Uterus (tissue), 4 donors: ENCODE data around the gene GALNT2. TPM values are rescaled to one million over a fixed set of nuclear protein-coding genes. Genes with fewer than 3 reads are reported as not detected.

Experiments used
- DNase-seq, 2 donors: peaks; one replicate each; pipeline ENCODE4 v3.0.0-alpha.2; 2019 to 2020
- H3K27ac ChIP-seq, 2 donors: fragments of 200-600 bp; sonication (generic); 1 replicate in 1 of 2; 2 replicates in 1 of 2; pipeline ENCODE4 v1.5.1; 2016 to 2018
- H3K27me3 ChIP-seq, 2 donors: fragments of 200-600 bp; sonication (generic); one replicate each; pipeline ENCODE4 v1.5.1; 2018 to 2019; ENCODE audit warnings: control low read depth in 1 of 2
- H3K36me3 ChIP-seq, 2 donors: fragments of 200-600 bp; sonication (generic); one replicate each; pipeline ENCODE4 v1.5.1; 2019; ENCODE audit warnings: control low read depth in 1 of 2
- H3K4me1 ChIP-seq, 2 donors: fragments of 200-600 bp; sonication (generic); one replicate each; pipeline ENCODE4 v1.5.1; 2018 to 2019; ENCODE audit warnings: control low read depth in 1 of 2
- H3K4me3 ChIP-seq, 2 donors: fragments of 200-600 bp; sonication (generic); 1 replicate in 1 of 2; 2 replicates in 1 of 2; pipeline ENCODE4 v1.5.1; 2018 to 2019; ENCODE audit warnings: mild to moderate bottlenecking in 1 of 2
- H3K9me3 ChIP-seq, 2 donors: fragments of 200-600 bp; sonication (generic); one replicate each; pipeline ENCODE4 v1.5.1; 2019; ENCODE audit warnings: control low read depth in 1 of 2
- POLR2A ChIP-seq, 2 donors: fragments of 450-650 bp; IDR thresholded peaks; one replicate each; pipeline ENCODE4 v1.6.1; 2016; ENCODE audit warnings: antibody characterized with exemption in 2 of 2, mild to moderate bottlenecking in 1 of 2, moderate library complexity in 1 of 2
- intact Hi-C: fragments of 100-400 bp; cut with DNase I; formaldehyde crosslinking; loops from one replicate; pipeline ENCODE4 v1.15.1; 2023; ENCODE audit warnings: low total_unique reads
- total RNA-seq, 4 donors: library from RNA; depleted of rRNA in 3 of 4; stranded (reverse); fragments of >200 nt in 3 of 4; gene quantifications; one replicate each; pipeline versions ENCODE4 v1.1.0 to v1.2.4, GENCODE V29; 2014 to 2023
- TF ChIP-seq, protein P1 (sequence below), 4 experiments: fragments of 200-600 bp in 2 of 4; fragments of 450-650 bp in 2 of 4; sonication (generic) in 2 of 4; IDR thresholded peaks; one replicate each; pipeline ENCODE4 v1.5.1; 2016 to 2019; ENCODE audit warnings: antibody characterized with exemption in 4 of 4, mild to moderate bottlenecking in 2 of 4, moderate library complexity in 1 of 4
- donor health status: DM: yes; HTN: yes; CAD: no.

Gene GALNT2
- total RNA-seq, 4 donors from 2014 or later = 13.6 to 51.6 (median 39.6) TPM

DNA sequence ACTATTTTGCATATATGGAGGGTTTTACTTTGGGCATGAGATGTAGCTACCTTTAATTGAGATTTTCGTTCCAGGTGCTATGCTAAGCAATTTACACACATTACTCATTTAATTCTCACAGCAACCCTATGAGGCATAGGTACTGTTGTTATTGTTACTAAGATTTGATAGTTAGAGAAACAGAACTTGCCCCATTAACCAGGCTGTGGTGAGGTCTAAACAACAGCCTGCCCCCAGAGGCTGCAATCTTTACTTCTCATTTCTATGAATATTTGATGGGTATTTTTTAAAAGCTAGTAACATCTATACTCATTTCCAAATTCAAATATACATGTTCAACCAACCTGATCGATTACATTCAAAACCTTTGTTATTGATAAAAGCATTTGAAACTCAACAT is 155.6 kb downstream of the GALNT2 start:
- H3K36me3 ChIP-seq = no peaks in the 10 kb centered on the region
- H3K27ac ChIP-seq = peak overlapping the region; percentile 39 to 73
- no peaks in the 10 kb centered on the region for H3K27me3 ChIP-seq
- TF ChIP-seq, protein P1, sequence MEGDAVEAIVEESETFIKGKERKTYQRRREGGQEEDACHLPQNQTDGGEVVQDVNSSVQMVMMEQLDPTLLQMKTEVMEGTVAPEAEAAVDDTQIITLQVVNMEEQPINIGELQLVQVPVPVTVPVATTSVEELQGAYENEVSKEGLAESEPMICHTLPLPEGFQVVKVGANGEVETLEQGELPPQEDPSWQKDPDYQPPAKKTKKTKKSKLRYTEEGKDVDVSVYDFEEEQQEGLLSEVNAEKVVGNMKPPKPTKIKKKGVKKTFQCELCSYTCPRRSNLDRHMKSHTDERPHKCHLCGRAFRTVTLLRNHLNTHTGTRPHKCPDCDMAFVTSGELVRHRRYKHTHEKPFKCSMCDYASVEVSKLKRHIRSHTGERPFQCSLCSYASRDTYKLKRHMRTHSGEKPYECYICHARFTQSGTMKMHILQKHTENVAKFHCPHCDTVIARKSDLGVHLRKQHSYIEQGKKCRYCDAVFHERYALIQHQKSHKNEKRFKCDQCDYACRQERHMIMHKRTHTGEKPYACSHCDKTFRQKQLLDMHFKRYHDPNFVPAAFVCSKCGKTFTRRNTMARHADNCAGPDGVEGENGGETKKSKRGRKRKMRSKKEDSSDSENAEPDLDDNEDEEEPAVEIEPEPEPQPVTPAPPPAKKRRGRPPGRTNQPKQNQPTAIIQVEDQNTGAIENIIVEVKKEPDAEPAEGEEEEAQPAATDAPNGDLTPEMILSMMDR (IDR thresholded peaks at IDR 0.05) = no peak
- TF ChIP-seq POLR2A (IDR thresholded peaks at IDR 0.05) = no peak
- no peaks in the 10 kb centered on the region for H3K4me1 ChIP-seq
- intact Hi-C loops = no loop called here
- H3K9me3 ChIP-seq = no peaks in the 10 kb centered on the region
- H3K4me3 ChIP-seq = no peak overlapping the region
- DNase-seq = no peak

DNA sequence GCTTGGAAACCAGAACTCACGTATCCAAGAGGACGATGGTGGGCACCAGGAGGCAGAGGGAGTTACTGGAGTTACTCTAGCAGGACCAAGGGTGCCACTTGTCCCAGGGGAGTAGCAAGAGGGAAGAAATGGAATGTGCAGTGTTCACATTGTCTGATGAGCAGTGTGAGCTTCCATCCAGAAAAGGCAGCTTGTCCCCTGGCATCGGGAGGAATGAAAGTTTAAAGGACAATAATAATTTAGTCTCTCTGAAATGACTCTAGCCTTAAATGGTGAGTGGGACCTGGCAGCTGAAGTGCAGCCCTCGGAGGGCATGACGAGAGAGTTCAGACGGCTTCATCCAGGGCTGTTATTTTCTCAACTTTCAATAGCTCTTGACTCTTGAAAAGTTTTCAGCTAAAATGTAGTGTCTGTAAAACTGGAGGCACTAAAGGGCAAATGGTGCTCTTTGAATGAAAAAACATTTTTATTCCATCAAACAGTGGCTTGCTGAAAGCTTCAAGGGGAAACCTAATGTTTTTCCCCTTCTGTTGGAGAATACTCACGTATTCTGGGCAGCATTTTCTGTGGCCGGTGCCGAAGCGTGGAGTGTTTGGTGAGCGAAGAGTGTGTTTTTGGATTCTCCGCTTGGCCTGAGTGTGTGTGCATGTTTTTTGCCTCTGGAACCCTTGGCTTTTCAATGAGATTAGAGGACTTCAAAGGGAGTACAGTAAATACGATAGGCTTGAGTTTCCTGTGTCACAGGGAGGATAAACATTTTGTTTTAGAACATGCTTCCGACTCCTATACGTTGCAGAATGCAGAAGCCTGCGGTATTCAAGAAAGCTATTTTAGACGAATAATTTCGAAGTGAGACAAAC is 157.3 kb downstream of the GALNT2 start:
- no peaks in the 10 kb centered on the region for H3K9me3 ChIP-seq
- TF ChIP-seq, protein P1 (IDR thresholded peaks at IDR 0.05) = no peak
- TF ChIP-seq POLR2A (IDR thresholded peaks at IDR 0.05) = no peak
- intact Hi-C loops = no loop called here
- H3K27me3 ChIP-seq = no peaks in the 10 kb centered on the region
- H3K4me3 ChIP-seq = no peak overlapping the region
- H3K4me1 ChIP-seq = no peaks in the 10 kb centered on the region
- no peak for DNase-seq
- no peaks in the 10 kb centered on the region for H3K36me3 ChIP-seq
- no peak overlapping the region for H3K27ac ChIP-seq

DNA sequence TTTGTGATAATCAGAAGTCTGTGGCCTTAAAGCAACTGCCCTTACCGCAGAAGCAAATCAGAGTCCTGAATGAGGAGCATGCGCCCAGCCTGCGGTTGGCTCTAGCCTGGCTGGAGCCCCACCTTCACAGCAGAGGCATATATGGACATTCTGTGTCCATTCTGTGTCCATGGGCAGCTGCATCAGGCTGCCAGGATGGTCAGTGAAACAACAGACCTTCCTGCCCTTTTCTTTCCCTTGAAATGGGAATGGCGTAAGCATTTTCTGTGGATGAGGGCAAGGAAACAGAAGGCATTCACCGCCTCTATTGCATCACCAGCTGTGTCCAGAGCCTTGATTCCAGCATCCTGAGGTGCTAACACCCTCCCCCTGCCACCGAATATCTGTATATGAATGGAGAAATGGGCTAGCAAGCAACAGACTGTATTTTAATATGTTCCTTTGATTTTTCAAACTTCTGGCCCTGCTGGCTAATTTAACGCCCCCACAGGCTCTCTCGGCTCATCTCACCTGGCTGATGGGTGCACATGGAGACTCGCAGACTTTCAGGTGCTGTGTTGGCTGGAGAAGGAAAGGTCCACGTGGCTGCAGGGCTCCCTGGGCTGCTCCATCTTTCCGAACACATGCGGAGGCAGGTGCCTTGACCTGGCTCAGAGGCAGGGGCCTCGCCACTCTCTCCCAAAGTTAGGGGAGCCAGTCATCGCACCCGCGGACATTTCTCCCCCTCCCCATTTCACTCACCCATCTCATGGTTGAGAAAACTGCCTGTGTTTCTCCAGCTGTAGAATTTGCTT is 159.2 kb downstream of the GALNT2 start:
- Histone ChIP-seq H3K4me3 (no peak overlapping the region), H3K4me1 (no peaks in the 10 kb centered on the region), H3K27ac (no peak overlapping the region), H3K9me3 (no peaks in the 10 kb centered on the region), H3K36me3 (no peaks in the 10 kb centered on the region), H3K27me3 (no peaks in the 10 kb centered on the region)
- no peak for DNase-seq
- no peak for TF ChIP-seq POLR2A (IDR thresholded peaks at IDR 0.05)
- TF ChIP-seq, protein P1 (IDR thresholded peaks at IDR 0.05) = no peak
- intact Hi-C loops = no loop called here

DNA sequence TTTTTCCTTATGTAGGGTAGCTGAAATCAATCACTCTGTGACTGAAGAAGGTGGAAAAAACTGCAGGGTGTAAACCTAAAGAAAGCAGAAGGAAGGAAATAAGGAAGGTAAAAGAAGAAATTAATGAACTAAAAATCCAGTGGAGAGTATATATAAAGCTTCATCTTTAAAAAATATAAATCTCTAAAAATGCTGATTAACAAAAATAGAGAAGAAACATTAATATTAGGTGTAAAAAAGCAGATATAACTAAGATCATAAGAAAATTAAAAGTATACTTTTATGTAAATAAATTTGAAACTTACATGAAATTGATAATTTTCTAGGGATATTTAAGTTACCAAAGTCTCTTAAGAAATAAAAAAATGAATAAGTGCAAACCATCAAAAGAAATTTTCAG is 159.8 kb downstream of the GALNT2 start:
- no peak overlapping the region for H3K4me3 ChIP-seq
- no peaks in the 10 kb centered on the region for H3K27me3 ChIP-seq
- intact Hi-C loops = no loop called here
- H3K4me1 ChIP-seq = no peaks in the 10 kb centered on the region
- no peak for DNase-seq
- TF ChIP-seq POLR2A (IDR thresholded peaks at IDR 0.05) = no peak
- TF ChIP-seq, protein P1 (IDR thresholded peaks at IDR 0.05) = no peak
- no peaks in the 10 kb centered on the region for H3K36me3 ChIP-seq
- no peaks in the 10 kb centered on the region for H3K9me3 ChIP-seq
- no peak overlapping the region for H3K27ac ChIP-seq
